HFFc6 (cell line): Measurements from ENCODE around the gene ANKZF1. TPM values are rescaled to one million over a fixed set of nuclear protein-coding genes. Genes with fewer than 3 reads are reported as not detected.

Experiments
- DNase-seq: peaks from one replicate; pipeline ENCODE4 v3.0.0-alpha.2; 2018
- H3K27ac Mint-ChIP-seq: 2 replicates; pipeline ENCODE4 v1.8.0; 2020; ENCODE audit warnings: mild to moderate bottlenecking, mixed read lengths
- H3K27me3 Mint-ChIP-seq: 2 replicates; pipeline ENCODE4 v1.8.0; 2021; ENCODE audit warnings: mild to moderate bottlenecking, moderate library complexity, mixed read lengths; ENCODE audit not compliant: insufficient read depth
- H3K36me3 Mint-ChIP-seq: 2 replicates; pipeline ENCODE4 v1.8.0; 2021; ENCODE audit warnings: low read depth, mixed read lengths
- H3K4me1 Mint-ChIP-seq: 2 replicates; pipeline ENCODE4 v1.8.0; 2020; ENCODE audit warnings: low read depth, mixed read lengths
- H3K4me3 Mint-ChIP-seq: 2 replicates; pipeline ENCODE4 v1.8.0; 2020; ENCODE audit warnings: mild to moderate bottlenecking, moderate library complexity, mixed read lengths
- H3K9me3 Mint-ChIP-seq: 2 replicates; pipeline ENCODE4 v1.8.0; 2020; ENCODE audit warnings: mild to moderate bottlenecking, mixed read lengths
- total RNA-seq, 6 experiments: library from RNA; stranded (reverse); fragmentation: NEBNext Ultra II Directional; extraction: Animal tissue kit (Norgen Biotek cat#: 25700); gene quantifications; 2 replicates in 1 of 6; 3 replicates in 5 of 6; pipeline ENCODE4 v1.2.3, GENCODE V29; 2021
- TF ChIP-seq, protein P1 (sequence below): fragments of 200-600 bp; sonication (generic); IDR thresholded peaks from 2 replicates; pipeline ENCODE4 v1.5.0; 2021; ENCODE audit warnings: antibody characterized with exemption, mild to moderate bottlenecking

The ANKZF1 gene
- total RNA-seq, 6 experiments from 2014 or later = 11.7 to 18.9 (median 15.4) TPM

DNA sequence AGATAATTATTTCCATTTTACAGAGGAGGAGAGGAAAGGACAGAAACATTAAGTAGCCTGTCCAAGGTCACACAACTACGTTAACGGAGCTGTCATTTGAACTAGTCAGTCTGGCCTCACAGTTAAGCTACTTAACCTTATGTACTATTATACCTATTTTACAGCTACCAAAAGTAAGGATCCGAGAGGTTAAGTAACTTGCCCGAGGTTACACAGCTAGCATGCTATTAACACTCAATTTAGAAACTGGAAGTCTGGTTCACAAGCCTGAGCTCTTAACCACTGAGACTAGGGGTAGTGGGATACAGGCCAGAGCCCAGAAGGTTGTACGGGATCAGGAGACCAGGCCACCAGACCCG, 15.2 kb downstream of the ANKZF1 start:
- Mint-ChIP-seq H3K4me1 (peaks cover 26% of the 10 kb centered on the region), H3K4me3 (peak overlapping the region; percentile 97), H3K9me3 (no peaks in the 10 kb centered on the region), H3K27ac (peak overlapping the region; percentile 97), H3K27me3 (peaks cover 3% of the 10 kb centered on the region; the same call in 1 of the 2 replicates), H3K36me3 (peaks cover under 1% of the 10 kb centered on the region; the same call in 1 of the 2 replicates)
- DNase-seq = no peak
- TF ChIP-seq, protein P1, sequence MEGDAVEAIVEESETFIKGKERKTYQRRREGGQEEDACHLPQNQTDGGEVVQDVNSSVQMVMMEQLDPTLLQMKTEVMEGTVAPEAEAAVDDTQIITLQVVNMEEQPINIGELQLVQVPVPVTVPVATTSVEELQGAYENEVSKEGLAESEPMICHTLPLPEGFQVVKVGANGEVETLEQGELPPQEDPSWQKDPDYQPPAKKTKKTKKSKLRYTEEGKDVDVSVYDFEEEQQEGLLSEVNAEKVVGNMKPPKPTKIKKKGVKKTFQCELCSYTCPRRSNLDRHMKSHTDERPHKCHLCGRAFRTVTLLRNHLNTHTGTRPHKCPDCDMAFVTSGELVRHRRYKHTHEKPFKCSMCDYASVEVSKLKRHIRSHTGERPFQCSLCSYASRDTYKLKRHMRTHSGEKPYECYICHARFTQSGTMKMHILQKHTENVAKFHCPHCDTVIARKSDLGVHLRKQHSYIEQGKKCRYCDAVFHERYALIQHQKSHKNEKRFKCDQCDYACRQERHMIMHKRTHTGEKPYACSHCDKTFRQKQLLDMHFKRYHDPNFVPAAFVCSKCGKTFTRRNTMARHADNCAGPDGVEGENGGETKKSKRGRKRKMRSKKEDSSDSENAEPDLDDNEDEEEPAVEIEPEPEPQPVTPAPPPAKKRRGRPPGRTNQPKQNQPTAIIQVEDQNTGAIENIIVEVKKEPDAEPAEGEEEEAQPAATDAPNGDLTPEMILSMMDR = no peak

DNA sequence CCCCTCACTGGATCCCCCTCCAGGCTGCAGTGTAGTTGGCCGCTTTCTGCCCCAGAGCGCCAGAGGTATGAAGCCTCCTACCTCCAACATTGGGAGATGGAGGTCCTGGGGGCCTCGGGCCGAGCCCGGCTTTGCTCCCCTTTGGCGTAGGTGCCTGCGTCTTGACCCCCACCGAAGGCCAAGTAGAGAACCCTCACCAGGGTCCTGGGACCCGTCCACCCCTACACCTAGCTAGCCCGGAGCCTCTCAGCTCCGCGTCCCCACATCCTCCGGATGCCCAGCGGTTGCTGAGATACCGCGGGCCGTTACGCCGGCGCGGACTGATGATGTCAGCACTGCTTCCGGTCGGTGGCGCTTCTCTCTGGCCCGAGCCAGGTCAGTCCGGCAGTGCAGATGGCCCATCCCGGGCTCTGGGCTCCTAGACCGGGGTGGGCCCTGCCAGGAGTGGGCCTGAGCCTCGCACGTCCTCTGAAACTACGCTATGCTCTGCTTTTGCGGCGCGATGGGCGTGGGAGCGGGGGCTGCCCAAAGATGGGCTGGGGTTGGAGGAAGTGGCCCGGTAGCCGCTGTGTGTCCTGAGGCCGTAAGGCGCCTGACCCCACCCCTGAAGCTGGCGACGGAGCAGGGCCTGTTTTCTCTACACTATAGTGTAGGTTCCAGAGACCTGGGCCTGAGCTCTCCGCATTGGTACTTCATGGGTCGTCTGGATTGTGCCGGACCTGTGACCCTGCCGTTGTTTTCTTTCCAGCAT, 15.7 kb downstream of the ANKZF1 start, which contains the start of the genes GLB1L and STK16:
GLB1L (minus strand) TSS at position 297 of the 751 bp plus-strand sequence. CDS start 1,871 bp downstream, outside the sequence.
STK16 (plus strand) TSS at position 332 of the 751 bp plus-strand sequence. CDS start 521 bp downstream, outside the sequence.
- TF ChIP-seq, protein P1 = no peak
- peaks cover 6% of the 10 kb centered on the region; the same call in 1 of the 2 replicates for H3K36me3 Mint-ChIP-seq

DNA sequence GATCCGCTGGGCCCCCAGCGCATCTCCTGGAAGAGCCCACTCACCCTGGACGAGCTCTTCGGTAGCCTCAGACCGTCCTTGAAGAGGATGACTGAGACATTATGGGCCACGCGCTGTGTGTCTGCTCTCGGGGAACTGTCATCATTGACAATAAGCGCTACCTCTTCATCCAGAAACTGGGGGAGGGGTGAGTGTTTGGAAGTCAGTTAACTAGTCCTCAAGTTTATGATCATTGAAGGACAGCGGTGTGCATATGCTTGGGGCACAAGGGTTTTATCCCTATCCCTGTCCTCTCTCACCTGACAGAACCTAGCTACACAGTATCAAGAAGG, 16.3 kb downstream of the ANKZF1 start:
- Mint-ChIP-seq H3K4me3 (peak overlapping the region; percentile 97), H3K9me3 (no peaks in the 10 kb centered on the region), H3K27me3 (peaks cover 3% of the 10 kb centered on the region), H3K36me3 (peaks cover 11% of the 10 kb centered on the region; the same call in 1 of the 2 replicates), H3K27ac (peak overlapping the region; percentile 97), H3K4me1 (peaks cover 37% of the 10 kb centered on the region)
- TF ChIP-seq, protein P1 = no peak
- no peak for DNase-seq

More for the DNA sequence above, 15.7 kb downstream of the ANKZF1 start, which contains the start of the genes GLB1L and STK16:
- H3K9me3 Mint-ChIP-seq = no peaks in the 10 kb centered on the region
- DNase-seq = peak; percentile 92
- H3K27ac Mint-ChIP-seq = peak within 1 kb of the TSS; percentile 97
- H3K4me1 Mint-ChIP-seq = peaks cover 31% of the 10 kb centered on the region
- peaks cover 3% of the 10 kb centered on the region; the same call in 1 of the 2 replicates for H3K27me3 Mint-ChIP-seq
- H3K4me3 Mint-ChIP-seq = peak within 1 kb of the TSS; percentile 97

DNA sequence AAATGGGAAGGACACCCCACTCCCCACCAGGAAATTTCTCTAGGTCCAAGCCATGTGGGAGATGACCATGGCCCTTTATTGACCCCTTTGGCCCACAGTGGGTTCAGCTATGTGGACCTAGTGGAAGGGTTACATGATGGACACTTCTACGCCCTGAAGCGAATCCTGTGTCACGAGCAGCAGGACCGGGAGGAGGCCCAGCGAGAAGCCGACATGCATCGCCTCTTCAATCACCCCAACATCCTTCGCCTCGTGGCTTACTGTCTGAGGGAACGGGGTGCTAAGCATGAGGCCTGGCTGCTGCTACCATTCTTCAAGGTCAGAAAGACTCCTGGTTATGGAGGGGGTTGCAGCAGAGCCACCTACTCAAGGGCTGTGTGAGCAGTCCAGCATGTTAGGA, 17.0 kb downstream of the ANKZF1 start:
- DNase-seq = no peak
- Mint-ChIP-seq H3K36me3 (peaks cover 15% of the 10 kb centered on the region; the same call in 1 of the 2 replicates), H3K4me1 (peaks cover 43% of the 10 kb centered on the region), H3K27ac (peak overlapping the region; percentile 97), H3K27me3 (peaks cover 3% of the 10 kb centered on the region), H3K4me3 (peak overlapping the region; percentile 97), H3K9me3 (no peaks in the 10 kb centered on the region)
- TF ChIP-seq, protein P1 = no peak

DNA sequence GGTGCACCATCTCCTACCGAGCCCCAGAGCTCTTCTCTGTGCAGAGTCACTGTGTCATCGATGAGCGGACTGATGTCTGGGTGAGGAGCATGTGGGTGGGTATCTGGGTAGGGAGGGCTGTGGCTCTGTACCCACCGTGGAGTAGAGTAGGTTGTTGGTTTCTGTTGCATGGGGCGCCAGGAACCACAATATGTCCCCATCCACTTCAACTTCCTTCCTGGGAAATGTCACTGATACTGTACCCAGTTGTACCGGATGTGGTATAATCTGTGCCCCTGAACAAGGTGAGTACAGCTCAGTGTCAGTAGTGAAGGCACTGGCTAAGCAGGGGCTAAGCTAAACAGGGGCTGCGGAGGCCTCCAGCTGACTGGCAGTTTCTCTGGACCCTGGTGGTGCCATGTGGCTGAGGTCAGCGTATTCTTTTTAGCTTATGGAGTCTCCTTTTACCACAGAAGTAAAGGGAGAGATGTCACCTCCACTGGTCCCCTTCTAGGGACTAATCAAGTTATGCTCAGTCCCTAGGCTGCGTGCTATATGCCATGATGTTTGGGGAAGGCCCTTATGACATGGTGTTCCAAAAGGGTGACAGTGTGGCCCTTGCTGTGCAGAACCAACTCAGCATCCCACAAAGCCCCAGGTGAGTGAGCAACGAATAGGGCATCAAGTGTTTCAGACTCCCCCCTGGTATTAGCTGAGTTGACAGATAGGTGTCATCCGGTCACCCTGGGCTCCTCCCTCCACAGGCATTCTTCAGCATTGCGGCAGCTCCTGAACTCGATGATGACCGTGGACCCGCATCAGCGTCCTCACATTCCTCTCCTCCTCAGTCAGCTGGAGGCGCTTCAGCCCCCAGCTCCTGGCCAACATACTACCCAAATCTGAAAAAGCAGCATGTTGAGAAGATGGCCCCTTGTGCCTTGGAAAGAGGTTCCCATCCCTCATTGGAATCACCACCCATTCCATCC, 18.4 kb downstream of the ANKZF1 start:
- peaks cover 57% of the 10 kb centered on the region for H3K4me1 Mint-ChIP-seq
- H3K4me3 Mint-ChIP-seq = no peak overlapping the region
- H3K27ac Mint-ChIP-seq = peak overlapping the region; percentile 96
- H3K9me3 Mint-ChIP-seq = no peaks in the 10 kb centered on the region
- TF ChIP-seq, protein P1 = no peak
- H3K27me3 Mint-ChIP-seq = peaks cover 3% of the 10 kb centered on the region
- no peak for DNase-seq
- H3K36me3 Mint-ChIP-seq = peaks cover 15% of the 10 kb centered on the region; the same call in 1 of the 2 replicates
